Testis (tissue), 2 donors: ENCODE results near the gene NT5C1A.

Source experiments
- CTCF ChIP-seq, 3 experiments: fragments of 450-650 bp in 2 of 3; fragments of 200-600 bp in 1 of 3; sonication (generic) in 1 of 3; IDR thresholded peaks; one replicate each; pipeline ENCODE4 v1.5.1; 2016 to 2019; ENCODE audit warnings: antibody characterized with exemption in 3 of 3, mild to moderate bottlenecking in 2 of 3, moderate library complexity in 1 of 3
- POLR2A ChIP-seq: fragments of 450-650 bp; IDR thresholded peaks from one replicate; pipeline ENCODE4 v1.6.1; 2017; ENCODE audit warnings: antibody characterized with exemption, mild to moderate bottlenecking, moderate library complexity

DNA sequence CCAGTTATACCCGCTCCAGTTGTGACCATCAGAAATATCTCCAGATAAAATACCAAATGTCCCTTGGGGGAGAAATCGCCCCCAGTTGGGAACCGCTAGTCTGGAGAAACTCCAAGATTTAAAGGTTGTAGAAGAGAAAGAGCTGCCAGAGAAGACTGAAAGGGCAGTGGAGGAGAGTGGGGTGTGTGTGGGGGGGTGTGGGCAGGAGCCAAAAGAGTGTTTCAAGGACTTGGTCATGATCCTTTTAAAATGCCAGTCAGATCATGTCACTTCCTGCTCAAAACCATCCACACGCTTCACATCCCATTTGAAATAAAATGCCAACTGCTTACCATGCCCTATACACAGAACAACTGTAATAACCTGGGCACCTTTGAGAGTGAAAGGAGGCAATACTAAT lies 29.1 kb downstream of the NT5C1A start:
- TF ChIP-seq CTCF (IDR thresholded peaks at IDR 0.05) (no peak), POLR2A (no peak)
